Panc1 (cell line): ENCODE results near the gene USP40.

ENCODE experiments used
- POLR2AphosphoS5 ChIP-seq: IDR thresholded peaks from 2 replicates; pipeline ENCODE4 v1.6.1; 2012; ENCODE audit warnings: mild to moderate bottlenecking, low read depth, low read length, moderate library complexity
- REST ChIP-seq, 2 experiments: IDR thresholded peaks; 2 replicates each; pipeline ENCODE4 v1.6.1; 2011 to 2012; ENCODE audit warnings: low read depth in 2 of 2, control low read depth in 1 of 2, low read length in 1 of 2, mild to moderate bottlenecking in 1 of 2, moderate library complexity in 1 of 2; ENCODE audit not compliant: insufficient read depth in 1 of 2
- SIN3A ChIP-seq: IDR thresholded peaks from 2 replicates; pipeline ENCODE4 v1.6.1; 2012; ENCODE audit warnings: low read depth, mild to moderate bottlenecking, low read length, moderate library complexity, borderline replicate concordance; ENCODE audit not compliant: insufficient read depth
- TF ChIP-seq, protein P1 (sequence below): fragments of 450-650 bp; IDR thresholded peaks from 2 replicates; pipeline ENCODE4 v1.5.1; 2017; ENCODE audit warnings: mild to moderate bottlenecking

- TF ChIP-seq POLR2AphosphoS5 = no peak
- TF ChIP-seq, protein P1, sequence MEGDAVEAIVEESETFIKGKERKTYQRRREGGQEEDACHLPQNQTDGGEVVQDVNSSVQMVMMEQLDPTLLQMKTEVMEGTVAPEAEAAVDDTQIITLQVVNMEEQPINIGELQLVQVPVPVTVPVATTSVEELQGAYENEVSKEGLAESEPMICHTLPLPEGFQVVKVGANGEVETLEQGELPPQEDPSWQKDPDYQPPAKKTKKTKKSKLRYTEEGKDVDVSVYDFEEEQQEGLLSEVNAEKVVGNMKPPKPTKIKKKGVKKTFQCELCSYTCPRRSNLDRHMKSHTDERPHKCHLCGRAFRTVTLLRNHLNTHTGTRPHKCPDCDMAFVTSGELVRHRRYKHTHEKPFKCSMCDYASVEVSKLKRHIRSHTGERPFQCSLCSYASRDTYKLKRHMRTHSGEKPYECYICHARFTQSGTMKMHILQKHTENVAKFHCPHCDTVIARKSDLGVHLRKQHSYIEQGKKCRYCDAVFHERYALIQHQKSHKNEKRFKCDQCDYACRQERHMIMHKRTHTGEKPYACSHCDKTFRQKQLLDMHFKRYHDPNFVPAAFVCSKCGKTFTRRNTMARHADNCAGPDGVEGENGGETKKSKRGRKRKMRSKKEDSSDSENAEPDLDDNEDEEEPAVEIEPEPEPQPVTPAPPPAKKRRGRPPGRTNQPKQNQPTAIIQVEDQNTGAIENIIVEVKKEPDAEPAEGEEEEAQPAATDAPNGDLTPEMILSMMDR = no peak
- TF ChIP-seq REST (IDR thresholded peaks at IDR 0.05; ENCODE audit: insufficient read depth in 1 of 2, low read depth in 2 of 2, low read length in 1 of 2) = no peak
- no peak for TF ChIP-seq SIN3A
These were observed 105.7 kb downstream of the USP40 start for GRCh38 chr2:233460726-233461441.
